NCI-H187 treated with DMSO at 0.1 percent for 48 hours (cell line): ENCODE results near the gene AAK1.
"Not testable (repeated sequence)": the region's sequence is repeated elsewhere in the genome, so short reads cannot be mapped to it uniquely, and the experiment has no call there.

Source experiments
- DNase-seq: peaks from one replicate; lab custom pipeline; 2025; lab: John Stamatoyannopoulos, UW

The AAK1 gene

GRCh38 chr2:69572641-69573040 is 70.9 kb downstream of the AAK1 start:
- no peak for DNase-seq

GRCh38 chr2:69571189-69571588 is 72.3 kb downstream of the AAK1 start:
- DNase-seq, result no peak

- DNase-seq, result no peak
Observed at GRCh38 chr2:69570474-69570873, 73.1 kb downstream of the AAK1 start.

GRCh38 chr2:69567909-69568300 is 75.6 kb downstream of the AAK1 start:
- DNase-seq, result no peak

GRCh38 chr2:69567157-69567908 is 76.2 kb downstream of the AAK1 start:
- DNase-seq, result no peak

GRCh38 chr2:69566669-69567068 is 76.9 kb downstream of the AAK1 start:
- no peak for DNase-seq

- DNase-seq, result no peak
Observed at GRCh38 chr2:69565431-69565839, 78.1 kb downstream of the AAK1 start.

- DNase-seq, result no peak
Observed at GRCh38 chr2:69564604-69565003, 78.9 kb downstream of the AAK1 start.

GRCh38 chr2:69563021-69563420 is 80.5 kb downstream of the AAK1 start:
- DNase-seq, result no peak

GRCh38 chr2:69561101-69561500 is 82.4 kb downstream of the AAK1 start:
- no peak for DNase-seq

- DNase-seq, result no peak
Observed at GRCh38 chr2:69560147-69560482, 83.4 kb downstream of the AAK1 start.

GRCh38 chr2:69559442-69560146 is 83.9 kb downstream of the AAK1 start:
- DNase-seq, result no peak

- DNase-seq, result no peak
Observed at GRCh38 chr2:69556008-69556407, 87.5 kb downstream of the AAK1 start.

GRCh38 chr2:69554981-69555380 is 88.6 kb downstream of the AAK1 start:
- no peak for DNase-seq

- DNase-seq, result no peak
Observed at GRCh38 chr2:69554568-69554967, 89.0 kb downstream of the AAK1 start.

GRCh38 chr2:69553991-69554390 is 89.5 kb downstream of the AAK1 start:
- no peak for DNase-seq

GRCh38 chr2:69550511-69550910 is 93.0 kb downstream of the AAK1 start:
- DNase-seq, result not testable (repeated sequence)

- no peak for DNase-seq
Observed at GRCh38 chr2:69549421-69549820, 94.1 kb downstream of the AAK1 start.

GRCh38 chr2:69547984-69548715 is 95.4 kb downstream of the AAK1 start:
- DNase-seq, result no peak

- DNase-seq, result no peak
Observed at GRCh38 chr2:69546646-69547045, 96.9 kb downstream of the AAK1 start.

- DNase-seq, result no peak
Observed at GRCh38 chr2:69545477-69545932, 98.0 kb downstream of the AAK1 start.

GRCh38 chr2:69544951-69545350 is 98.6 kb downstream of the AAK1 start:
- no peak for DNase-seq

GRCh38 chr2:69539549-69539908 is 104.0 kb downstream of the AAK1 start:
- DNase-seq, result no peak
